CD4-positive, alpha-beta T cell (primary cell): ENCODE results near the gene JOSD2. TPM values are rescaled to one million over a fixed set of nuclear protein-coding genes. Genes with fewer than 3 reads are reported as not detected.

Experiments
- ATAC-seq: fragments of 200-7000 bp; cut with Tn5 transposase; one replicate; pipeline ENCODE4 v1.10.0; 2022; ENCODE audit warnings: mild to moderate bottlenecking; ENCODE audit not compliant: poor library complexity
- CTCF ChIA-PET: fragments of 350-600 bp; sonication (Branson Sonifier 250); formaldehyde crosslinking; loops from one replicate; lab custom pipeline; 2021; ENCODE audit warnings: antibody characterized with exemption, inconsistent platforms; lab: Charles Lee
- POLR2A ChIA-PET: fragments of 350-600 bp; sonication (Branson Sonifier 250); formaldehyde crosslinking; loops from one replicate; lab custom pipeline; 2021; ENCODE audit warnings: antibody characterized with exemption, inconsistent platforms; lab: Charles Lee
- DNase-seq, 14 experiments: peaks; one replicate each; pipeline ENCODE4 v3.0.0-alpha.2; 2013 to 2020; ENCODE audit warnings: mixed read lengths in 2 of 14
- H3K27ac ChIP-seq, 2 donors: one replicate each; pipeline versions ENCODE4 v1.5.1 to v1.7.0; 2013; ENCODE audit warnings: low read length in 2 of 2, low read depth in 1 of 2, mild to moderate bottlenecking in 1 of 2
- H3K27me3 ChIP-seq, 2 experiments: 1 replicate in 1 of 2; 2 replicates in 1 of 2; pipeline versions ENCODE4 v1.6.1 to v1.7.0; 2013; ENCODE audit warnings: low read length in 2 of 2, control low read depth in 1 of 2, mild to moderate bottlenecking in 1 of 2, moderate library complexity in 1 of 2; ENCODE audit not compliant: insufficient read depth in 2 of 2, control insufficient read depth in 1 of 2
- H3K36me3 ChIP-seq: one replicate; pipeline ENCODE4 v1.6.1; 2013; ENCODE audit warnings: low read length, control low read depth; ENCODE audit not compliant: insufficient read depth
- H3K4me1 ChIP-seq: one replicate; pipeline ENCODE4 v1.6.1; 2013; ENCODE audit warnings: low read length, control low read depth; ENCODE audit not compliant: insufficient read depth
- H3K4me3 ChIP-seq: one replicate; pipeline ENCODE4 v1.5.1; 2013; ENCODE audit warnings: mild to moderate bottlenecking, low read length, moderate library complexity
- H3K9me3 ChIP-seq, 2 experiments: 1 replicate in 1 of 2; 2 replicates in 1 of 2; pipeline versions ENCODE4 v1.6.1 to v1.7.0; 2013; ENCODE audit warnings: low read length in 2 of 2, mild to moderate bottlenecking in 2 of 2, control low read depth in 1 of 2, moderate library complexity in 1 of 2; ENCODE audit not compliant: control insufficient read depth in 1 of 2, insufficient read depth in 1 of 2
- H3K27ac Mint-ChIP-seq: one replicate; pipeline ENCODE4 v1.8.0; 2020; ENCODE audit warnings: mixed read lengths
- H3K27me3 Mint-ChIP-seq: one replicate; pipeline ENCODE4 v1.8.0; 2021; ENCODE audit warnings: mixed read lengths
- H3K36me3 Mint-ChIP-seq: one replicate; pipeline ENCODE4 v1.8.0; 2021; ENCODE audit warnings: low read depth, mixed read lengths
- H3K4me1 Mint-ChIP-seq: one replicate; pipeline ENCODE4 v1.8.0; 2021; ENCODE audit warnings: low read depth, mixed read lengths
- H3K4me3 Mint-ChIP-seq: one replicate; pipeline ENCODE4 v1.8.0; 2020; ENCODE audit warnings: mild to moderate bottlenecking, mixed read lengths
- H3K9me3 Mint-ChIP-seq: one replicate; pipeline ENCODE4 v1.8.0; 2020; ENCODE audit warnings: mixed read lengths
- intact Hi-C, 2 experiments: fragments of 100-400 bp; cut with DNase I in 1 of 2; cut with micrococcal nuclease in 1 of 2; formaldehyde crosslinking; loops; one replicate each; pipeline versions ENCODE4 v1.15.1 to v1.9.0; 2023 to 2025; cut with DNase I, micrococcal nuclease
- total RNA-seq, 174 experiments: library from RNA in 2 of 174; stranded (reverse) in 2 of 174; gene quantifications; one replicate each; pipeline ENCODE4 v1.2.3 and lab custom pipeline; 2021 to 2026
- TF ChIP-seq, protein P1 (sequence below): fragments of 200-600 bp; IDR thresholded peaks from one replicate; pipeline ENCODE4 v1.8.0; 2022; ENCODE audit warnings: antibody characterized with exemption, mild to moderate bottlenecking

Gene JOSD2
- total RNA-seq, 2 experiments from 2014 or later: 11.7 to 11.9 TPM

DNA sequence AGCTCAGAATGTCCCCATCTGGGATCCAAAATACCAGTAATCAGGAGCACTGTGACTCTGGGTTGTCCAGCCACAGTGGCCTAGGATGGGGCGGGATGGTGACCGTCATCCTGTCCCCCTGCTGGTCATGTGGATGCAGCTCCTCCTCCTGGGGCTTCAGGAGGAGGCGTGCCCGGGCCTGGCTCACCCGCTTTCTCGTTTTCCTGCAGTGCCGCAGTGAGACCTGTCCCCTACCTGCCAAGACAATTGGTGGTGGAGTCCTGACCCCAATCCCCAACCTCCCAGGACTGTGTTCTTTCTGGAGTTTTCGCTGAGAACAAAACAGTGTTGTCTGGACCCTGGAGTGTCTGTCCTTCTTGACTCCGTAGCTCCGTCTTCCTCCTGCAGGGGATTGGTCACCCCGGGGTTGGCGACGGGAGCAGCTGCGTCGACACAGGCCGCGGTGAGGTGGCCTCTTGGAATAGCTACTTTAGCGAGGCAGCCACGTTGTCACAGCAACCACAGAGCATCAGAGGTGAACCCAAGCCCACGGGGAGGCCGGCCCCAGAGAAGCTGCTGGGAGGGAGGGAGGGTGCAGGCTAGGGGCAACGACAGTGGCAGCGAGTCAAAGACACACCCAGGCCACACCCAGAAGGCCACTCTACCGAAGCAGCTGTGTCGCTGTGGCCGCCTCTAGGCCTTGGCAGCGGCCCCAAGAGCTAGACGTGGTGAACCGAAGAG, 44.8 kb downstream of the JOSD2 start:
- Mint-ChIP-seq H3K9me3 (no peaks in the 10 kb centered on the region), H3K27me3 (peaks cover 32% of the 10 kb centered on the region), H3K36me3 (no peaks in the 10 kb centered on the region), H3K4me3 (no peak overlapping the region), H3K4me1 (no peaks in the 10 kb centered on the region), H3K27ac (no peak overlapping the region)
- CTCF ChIA-PET: no interaction called here
- TF ChIP-seq, protein P1, sequence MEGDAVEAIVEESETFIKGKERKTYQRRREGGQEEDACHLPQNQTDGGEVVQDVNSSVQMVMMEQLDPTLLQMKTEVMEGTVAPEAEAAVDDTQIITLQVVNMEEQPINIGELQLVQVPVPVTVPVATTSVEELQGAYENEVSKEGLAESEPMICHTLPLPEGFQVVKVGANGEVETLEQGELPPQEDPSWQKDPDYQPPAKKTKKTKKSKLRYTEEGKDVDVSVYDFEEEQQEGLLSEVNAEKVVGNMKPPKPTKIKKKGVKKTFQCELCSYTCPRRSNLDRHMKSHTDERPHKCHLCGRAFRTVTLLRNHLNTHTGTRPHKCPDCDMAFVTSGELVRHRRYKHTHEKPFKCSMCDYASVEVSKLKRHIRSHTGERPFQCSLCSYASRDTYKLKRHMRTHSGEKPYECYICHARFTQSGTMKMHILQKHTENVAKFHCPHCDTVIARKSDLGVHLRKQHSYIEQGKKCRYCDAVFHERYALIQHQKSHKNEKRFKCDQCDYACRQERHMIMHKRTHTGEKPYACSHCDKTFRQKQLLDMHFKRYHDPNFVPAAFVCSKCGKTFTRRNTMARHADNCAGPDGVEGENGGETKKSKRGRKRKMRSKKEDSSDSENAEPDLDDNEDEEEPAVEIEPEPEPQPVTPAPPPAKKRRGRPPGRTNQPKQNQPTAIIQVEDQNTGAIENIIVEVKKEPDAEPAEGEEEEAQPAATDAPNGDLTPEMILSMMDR: no peak
- Histone ChIP-seq H3K36me3 (no peaks in the 10 kb centered on the region), H3K9me3 (no peaks in the 10 kb centered on the region), H3K27me3 (no peaks in the 10 kb centered on the region), H3K27ac (no peak overlapping the region), H3K4me3 (no peak overlapping the region), H3K4me1 (peaks cover 3% of the 10 kb centered on the region)
- ATAC-seq (no peak), DNase-seq (peak in 1 of 14 experiments; percentile 9)
- intact Hi-C loops: no loop called here
- POLR2A ChIA-PET: no interaction called here

DNA sequence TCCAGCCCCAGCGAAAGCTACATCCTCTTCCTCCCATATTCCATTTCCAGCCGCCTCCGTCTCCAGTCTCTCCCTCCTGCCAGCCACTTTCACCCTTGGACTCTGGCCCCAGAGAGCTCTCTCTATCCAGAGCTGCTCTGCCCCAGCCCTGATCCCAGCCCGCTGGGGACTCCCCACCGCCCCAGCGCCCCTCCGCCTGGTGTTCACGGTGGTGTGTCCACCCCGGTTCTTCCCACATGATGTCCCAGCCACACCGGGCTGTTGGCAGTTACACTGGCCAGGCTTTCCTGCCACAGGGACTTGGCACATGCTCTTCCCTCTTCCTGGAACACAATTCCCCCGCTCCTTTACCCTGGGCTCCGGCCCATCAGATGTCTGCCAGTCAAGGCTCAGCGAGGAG, 46.0 kb downstream of the JOSD2 start:
- TF ChIP-seq, protein P1: no peak
- Mint-ChIP-seq H3K4me3 (no peak overlapping the region), H3K4me1 (no peaks in the 10 kb centered on the region), H3K27me3 (peaks cover 40% of the 10 kb centered on the region), H3K9me3 (no peaks in the 10 kb centered on the region), H3K36me3 (no peaks in the 10 kb centered on the region), H3K27ac (no peak overlapping the region)
- Histone ChIP-seq H3K27me3 (peaks cover 0 to 4% of the 10 kb centered on the region in 2 experiments), H3K4me1 (peaks cover 5% of the 10 kb centered on the region), H3K27ac (no peak overlapping the region), H3K36me3 (no peaks in the 10 kb centered on the region), H3K4me3 (no peak overlapping the region), H3K9me3 (no peaks in the 10 kb centered on the region)
- ChIA-PET CTCF (no interaction called here), POLR2A (no interaction called here)
- DNase-seq (no peak), ATAC-seq (no peak)
- intact Hi-C loops: no loop called here

DNA sequence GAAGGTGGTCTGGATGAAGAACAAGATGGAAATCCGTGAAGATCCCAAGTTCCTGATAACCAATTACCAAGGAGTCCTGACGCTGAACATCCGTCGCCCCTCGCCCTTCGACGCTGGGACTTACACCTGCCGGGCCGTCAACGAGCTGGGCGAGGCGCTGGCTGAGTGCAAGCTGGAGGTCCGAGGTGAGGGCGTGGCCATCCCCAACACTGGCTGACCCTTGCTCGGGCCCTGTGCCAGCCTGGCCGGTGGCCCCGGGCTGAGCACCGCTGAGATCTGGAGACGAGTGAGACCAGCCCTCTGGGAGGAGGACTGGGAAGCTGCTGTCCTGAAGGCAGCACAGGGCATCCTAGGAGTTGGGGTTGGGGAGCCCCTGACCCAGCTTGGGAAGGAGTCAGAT, 46.6 kb downstream of the JOSD2 start:
- H3K27me3 ChIP-seq: peaks cover 4 to 5% of the 10 kb centered on the region in 2 experiments
- DNase-seq: peak in 1 of 14 experiments; percentile 21
- no peaks in the 10 kb centered on the region for H3K36me3 ChIP-seq
- Mint-ChIP-seq H3K9me3 (no peaks in the 10 kb centered on the region), H3K27ac (no peak overlapping the region), H3K4me1 (no peaks in the 10 kb centered on the region), H3K27me3 (peaks cover 42% of the 10 kb centered on the region), H3K4me3 (no peak overlapping the region), H3K36me3 (no peaks in the 10 kb centered on the region)
- TF ChIP-seq, protein P1: no peak
- POLR2A ChIA-PET: no interaction called here
- peaks cover 5% of the 10 kb centered on the region for H3K4me1 ChIP-seq
- H3K27ac ChIP-seq: no peak overlapping the region
- H3K9me3 ChIP-seq: no peaks in the 10 kb centered on the region
- CTCF ChIA-PET: no interaction called here
- no peak overlapping the region for H3K4me3 ChIP-seq
- intact Hi-C loops: no loop called here
- ATAC-seq: no peak
